NT2/D1 (cell line): ENCODE data around the gene RCAN2.

Source experiments
- YY1 ChIP-seq: IDR thresholded peaks from 2 replicates; pipeline ENCODE4 v1.6.1; 2011; ENCODE audit not compliant: insufficient read length, insufficient read depth
- ZNF274 ChIP-seq: IDR thresholded peaks from 2 replicates; pipeline ENCODE4 v1.6.1; 2011; ENCODE audit warnings: mild to moderate bottlenecking, low read depth, low read length

GRCh38 chr6:46366190-46366900 lies 124.9 kb downstream of the RCAN2 start:
- no peak for TF ChIP-seq ZNF274
- TF ChIP-seq YY1, result no peak
